GM19351 (cell line): ENCODE measurements around the gene IL1RAPL2.
"Not testable (repeated sequence)": the region's sequence is repeated elsewhere in the genome, so short reads cannot be mapped to it uniquely, and the experiment has no call there.

ENCODE experiments used
- ATAC-seq: cut with Tn5 transposase; IDR thresholded peaks from one replicate; pipeline ENCODE4 v1.9.1; 2021; ENCODE audit warnings: mild to moderate bottlenecking, moderate library complexity; ENCODE audit not compliant: unreplicated experiment

IL1RAPL2 gene

DNA sequence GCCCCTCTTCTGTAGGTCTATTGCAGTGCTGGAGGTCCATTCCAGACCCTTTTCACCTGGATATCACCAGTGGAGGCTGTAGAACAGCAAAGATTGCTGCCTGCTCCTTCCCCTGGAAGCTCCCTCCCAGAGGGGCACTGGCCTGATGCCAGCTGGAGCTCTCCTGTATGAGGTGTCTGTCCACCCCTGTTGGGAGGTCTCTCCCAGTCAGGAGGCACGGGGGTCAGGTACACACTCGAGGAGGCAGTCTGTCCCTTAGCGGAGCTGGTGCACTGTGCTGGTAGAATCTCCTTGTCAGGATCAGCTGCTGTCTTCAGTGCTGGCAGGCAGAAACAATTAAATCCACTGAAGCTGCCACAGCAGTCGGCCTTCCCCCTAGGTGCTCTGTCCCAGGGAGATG lies 276.6 kb downstream of the IL1RAPL2 start:
- ATAC-seq = no peak

GRCh38 chrX:104852241-104852640 lies 286.2 kb downstream of the IL1RAPL2 start:
- no peak for ATAC-seq

GRCh38 chrX:104854188-104854587 lies 288.2 kb downstream of the IL1RAPL2 start:
- ATAC-seq = peak; percentile 43

DNA sequence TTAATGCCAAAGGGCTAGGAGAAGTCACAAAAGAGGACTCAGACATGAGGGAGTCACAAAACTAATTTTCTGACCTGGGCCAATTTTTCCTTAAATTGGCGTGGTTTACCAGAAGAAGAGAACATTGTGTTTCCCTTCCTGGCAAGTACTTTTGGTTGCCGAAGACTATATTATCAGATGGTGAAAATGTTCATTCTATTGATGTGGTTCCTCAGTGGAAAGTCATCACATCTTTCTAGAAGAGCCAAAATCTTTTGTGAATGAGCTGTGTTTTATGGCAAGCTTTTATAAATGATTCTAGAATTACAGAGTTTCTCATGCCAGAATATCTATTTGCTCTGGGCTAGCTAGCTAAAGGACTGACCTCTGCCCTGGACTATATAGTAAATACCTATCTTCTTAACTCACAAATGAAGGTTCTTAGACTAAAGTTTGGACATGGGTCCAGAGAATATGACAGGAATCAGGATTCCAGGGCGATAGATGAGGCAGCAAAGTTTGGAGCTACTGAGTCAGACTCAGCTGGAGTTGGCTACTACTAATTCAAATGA lies 288.9 kb downstream of the IL1RAPL2 start:
- no peak for ATAC-seq

DNA sequence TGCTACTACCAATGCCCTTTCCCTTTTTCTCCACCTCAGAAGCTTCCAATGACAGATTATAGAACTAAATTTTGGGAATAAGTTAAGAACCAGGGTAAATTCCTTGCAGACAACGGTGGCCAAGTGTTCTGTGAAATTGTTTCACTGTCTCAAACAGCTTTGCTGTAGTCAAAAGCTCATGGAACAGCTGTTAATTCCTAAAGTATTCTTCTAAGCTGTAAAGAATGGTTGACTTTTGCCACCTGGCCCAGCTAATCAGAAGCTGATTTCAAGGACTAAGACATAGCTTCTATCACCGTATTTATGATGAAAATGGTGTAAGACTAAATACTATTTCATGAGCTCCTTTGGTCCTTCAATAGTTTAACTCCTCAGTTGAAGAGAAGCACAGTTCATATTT lies 297.5 kb downstream of the IL1RAPL2 start:
- no peak for ATAC-seq

DNA sequence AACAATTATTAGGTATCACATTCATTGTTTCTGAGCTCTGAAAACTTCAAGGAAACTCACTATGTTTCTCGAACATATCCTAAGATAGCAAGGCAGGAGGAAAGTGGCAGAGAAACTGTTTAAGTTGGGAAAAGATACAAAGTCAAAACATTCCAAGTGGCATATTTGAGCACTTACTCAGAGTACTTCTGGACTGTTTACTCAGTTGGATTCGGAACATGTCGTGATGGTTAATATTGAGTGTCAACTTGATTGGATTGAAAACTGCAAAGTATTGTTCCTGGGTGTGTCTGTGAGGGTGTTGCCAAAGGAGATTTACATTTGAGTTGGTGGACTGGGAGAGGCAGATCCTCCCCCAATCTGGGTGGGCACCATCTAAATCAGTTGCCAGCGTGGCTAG lies 298.3 kb downstream of the IL1RAPL2 start:
- ATAC-seq = no peak

DNA sequence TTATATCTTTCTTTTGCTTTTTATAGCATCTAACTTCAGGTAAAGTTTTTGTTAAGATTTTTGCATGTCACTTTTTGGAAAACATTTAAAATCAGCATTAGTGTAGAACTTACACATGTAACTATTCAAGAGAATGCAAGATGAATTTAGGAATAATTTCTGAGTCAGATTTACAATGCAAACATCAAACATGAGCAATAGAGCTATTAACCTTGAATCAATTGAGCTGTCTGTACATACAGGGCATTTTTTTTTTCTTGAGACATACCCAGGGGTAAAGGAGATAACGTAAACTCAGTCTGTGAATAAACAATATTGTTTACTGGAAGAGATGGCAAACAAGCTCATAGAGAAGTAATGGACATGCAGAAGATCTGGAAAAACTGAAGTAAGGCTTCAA lies 311.5 kb downstream of the IL1RAPL2 start:
- ATAC-seq = no peak

DNA sequence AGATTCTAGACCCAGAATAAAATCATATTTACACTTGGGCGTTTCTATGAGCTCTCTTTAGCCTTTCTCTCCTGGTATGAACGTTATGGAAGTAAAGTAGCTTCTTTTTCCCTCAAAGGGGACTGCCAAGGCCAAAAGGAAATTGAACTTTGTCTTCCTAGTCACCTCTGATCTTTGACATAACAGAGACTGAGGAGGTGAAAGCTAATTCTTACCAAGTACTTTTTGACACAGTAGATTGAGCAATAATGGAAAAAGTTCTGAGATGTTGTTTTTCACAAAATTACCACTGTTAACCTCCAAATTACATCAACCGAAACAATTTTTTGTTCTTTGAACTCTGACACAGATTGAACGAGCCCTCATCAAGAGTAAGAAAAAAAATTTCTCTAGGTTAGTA lies 336.1 kb downstream of the IL1RAPL2 start:
- ATAC-seq = no peak

DNA sequence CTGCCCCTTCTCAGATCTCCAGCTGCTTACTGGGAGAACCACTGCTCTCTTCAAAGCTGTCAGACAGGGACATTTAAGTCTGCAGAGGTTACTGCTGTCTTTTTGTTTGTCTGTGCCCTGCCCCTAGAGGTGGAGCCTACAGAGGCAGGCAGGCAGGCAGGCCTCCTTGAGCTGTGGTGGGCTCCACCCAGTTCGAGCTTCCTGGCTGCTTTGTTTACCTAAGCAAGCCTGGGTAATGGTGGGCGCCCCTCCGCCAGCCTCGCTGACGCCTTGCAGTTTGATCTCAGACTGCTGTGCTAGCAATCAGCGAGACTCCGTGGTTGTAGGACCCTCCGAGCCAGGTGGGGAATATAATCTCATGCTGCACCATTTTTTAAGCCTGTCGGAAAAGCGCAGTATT lies 343.7 kb downstream of the IL1RAPL2 start:
- not testable (repeated sequence) for ATAC-seq

DNA sequence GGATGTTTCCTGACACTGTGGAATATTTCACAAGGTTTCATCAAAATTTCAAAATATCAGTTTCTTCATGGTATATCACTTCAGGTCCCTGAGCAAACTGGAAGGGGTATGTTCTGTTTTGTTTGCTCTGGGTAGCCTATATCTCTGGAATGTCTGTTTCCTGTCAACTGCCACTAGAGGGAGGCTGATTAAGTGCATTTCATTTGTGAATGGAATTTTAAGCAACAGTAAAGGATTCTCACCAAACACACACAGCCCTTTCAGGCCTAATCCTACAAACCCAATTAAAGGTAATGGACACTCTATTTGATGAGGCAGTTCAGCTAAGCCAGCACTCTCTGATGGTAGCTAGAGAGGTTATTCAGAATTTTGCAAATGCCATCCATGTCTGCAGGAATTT lies 347.3 kb downstream of the IL1RAPL2 start:
- ATAC-seq = no peak

DNA sequence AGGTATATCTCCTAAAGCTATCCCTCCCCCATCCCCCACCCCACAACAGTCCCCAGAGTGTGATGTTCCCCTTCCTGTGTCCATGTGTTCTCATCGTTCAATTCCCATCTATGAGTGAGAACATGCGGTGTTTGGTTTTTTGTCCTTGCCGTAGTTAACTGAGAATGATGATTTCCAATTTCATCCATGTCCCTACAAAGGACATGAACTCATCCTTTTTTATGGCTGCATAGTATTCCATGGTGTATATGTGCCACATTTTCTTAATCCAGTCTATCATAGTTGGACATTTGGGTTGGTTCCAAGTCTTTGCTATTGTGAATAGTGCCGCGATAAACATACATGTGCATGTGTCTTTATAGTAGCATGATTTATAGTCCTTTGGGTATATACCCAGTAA lies 348.7 kb downstream of the IL1RAPL2 start:
- not testable (repeated sequence) for ATAC-seq

- no peak for ATAC-seq
Measured at GRCh38 chrX:104918122-104918521, 352.1 kb downstream of the IL1RAPL2 start.

DNA sequence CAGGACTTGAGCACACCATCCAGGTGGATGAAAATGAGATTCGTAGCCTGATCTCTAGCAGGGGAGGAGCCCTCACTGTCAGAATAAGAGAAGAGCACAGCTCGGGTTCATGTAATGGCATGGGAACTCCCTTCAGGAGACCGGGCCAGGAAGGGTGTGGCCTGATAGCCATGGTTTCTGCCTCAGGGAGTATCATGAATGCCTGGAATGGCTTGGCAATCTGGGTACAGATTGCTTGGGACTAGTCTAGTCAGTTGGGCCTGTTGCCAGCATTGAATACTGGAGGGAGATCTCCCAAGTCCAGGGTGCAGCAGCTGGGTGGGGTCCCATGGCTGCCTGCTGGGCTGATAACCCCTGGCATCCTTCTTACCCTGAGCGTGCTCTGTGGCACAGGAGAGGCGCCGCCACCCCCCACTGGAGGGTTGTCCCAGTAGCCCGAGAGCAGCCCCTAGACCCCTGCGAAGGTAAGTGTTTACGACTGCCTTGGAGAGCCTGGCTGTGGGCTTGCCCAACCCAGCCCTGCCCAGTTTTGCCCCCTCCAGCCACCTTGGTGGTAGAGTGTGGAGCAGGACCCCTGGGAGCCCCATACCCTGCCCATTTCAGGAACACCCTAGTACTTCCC lies 355.7 kb downstream of the IL1RAPL2 start:
- ATAC-seq = no peak

DNA sequence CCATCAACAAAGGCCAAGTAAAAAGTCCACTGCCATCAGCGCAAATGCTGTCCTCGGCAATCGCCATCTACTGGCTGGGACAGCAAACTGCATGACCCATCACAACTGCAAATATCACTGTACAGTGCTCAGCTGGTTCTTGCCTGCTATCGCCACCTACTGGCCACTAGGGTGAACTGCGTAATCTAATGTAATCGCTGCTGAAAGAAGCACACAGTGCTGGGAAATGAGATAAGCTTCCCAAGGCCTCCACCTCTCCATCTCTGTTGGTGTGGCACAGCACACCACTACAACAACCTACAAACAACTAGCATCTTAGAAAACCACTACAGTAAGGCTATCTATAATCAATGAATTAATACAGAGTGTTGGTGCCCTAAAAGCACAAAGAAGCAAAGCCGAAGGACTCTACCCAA lies 356.2 kb downstream of the IL1RAPL2 start:
- peak; percentile 99 for ATAC-seq

GRCh38 chrX:104929324-104929723 lies 363.3 kb downstream of the IL1RAPL2 start:
- no peak for ATAC-seq

GRCh38 chrX:104935581-104935980 lies 369.6 kb downstream of the IL1RAPL2 start:
- no peak for ATAC-seq

DNA sequence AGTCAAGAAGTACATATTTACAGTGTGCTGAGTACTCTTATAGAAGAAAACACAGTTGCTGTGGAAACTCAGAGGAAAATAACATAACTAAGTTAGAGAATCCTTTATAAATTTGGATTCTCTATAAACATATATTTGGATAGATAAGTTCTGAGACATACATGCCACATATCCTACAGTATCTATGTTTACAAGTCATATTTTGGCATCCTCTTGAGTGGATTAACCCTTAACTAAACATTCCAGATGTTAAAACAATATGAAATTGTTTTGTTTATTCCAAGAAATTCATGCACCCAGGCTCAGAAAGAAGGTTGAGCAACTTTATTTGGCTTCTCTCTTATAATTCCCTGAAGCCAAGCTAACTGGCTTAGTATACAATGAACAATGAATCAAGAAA lies 387.3 kb downstream of the IL1RAPL2 start:
- ATAC-seq = no peak

DNA sequence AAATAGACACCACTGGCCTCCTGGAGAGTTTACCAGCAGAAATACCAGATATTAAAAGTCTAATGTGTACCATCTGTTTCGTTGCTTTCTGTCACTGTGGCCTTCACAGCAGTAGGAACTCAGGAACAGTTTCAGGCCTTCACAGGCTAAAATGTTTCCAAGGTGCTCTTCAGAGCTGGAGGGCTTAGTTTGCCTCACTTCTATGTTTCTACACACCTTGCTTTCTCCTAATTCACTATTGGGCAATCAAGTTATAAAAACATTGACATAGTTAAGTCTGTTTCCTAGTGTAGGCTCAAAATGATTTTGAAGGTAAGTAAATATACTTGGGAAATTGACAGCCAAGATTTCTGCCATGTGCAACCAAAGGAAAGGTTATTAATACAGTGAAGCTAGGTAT lies 395.9 kb downstream of the IL1RAPL2 start:
- ATAC-seq = no peak

- ATAC-seq = no peak
Measured at GRCh38 chrX:104968241-104968640, 402.2 kb downstream of the IL1RAPL2 start.

DNA sequence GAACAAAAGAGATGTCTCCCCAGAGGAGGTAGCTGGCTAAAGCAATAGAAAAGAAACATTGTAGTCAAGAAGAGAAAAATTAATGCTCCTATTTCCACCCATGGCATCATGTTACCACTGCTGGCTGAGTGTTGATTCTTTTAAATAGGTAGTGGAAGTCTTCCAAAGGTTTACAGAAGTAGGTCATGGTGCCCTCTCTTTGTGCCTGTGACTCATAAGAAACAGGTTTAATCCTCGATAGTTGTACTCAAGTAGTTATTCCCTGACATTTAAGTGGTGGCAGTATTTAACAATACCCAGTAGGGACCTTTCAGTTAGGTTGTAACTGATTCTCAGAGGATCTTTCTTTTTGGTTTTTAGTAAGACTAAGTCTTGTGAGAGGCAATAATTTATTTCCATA lies 406.7 kb downstream of the IL1RAPL2 start:
- no peak for ATAC-seq

DNA sequence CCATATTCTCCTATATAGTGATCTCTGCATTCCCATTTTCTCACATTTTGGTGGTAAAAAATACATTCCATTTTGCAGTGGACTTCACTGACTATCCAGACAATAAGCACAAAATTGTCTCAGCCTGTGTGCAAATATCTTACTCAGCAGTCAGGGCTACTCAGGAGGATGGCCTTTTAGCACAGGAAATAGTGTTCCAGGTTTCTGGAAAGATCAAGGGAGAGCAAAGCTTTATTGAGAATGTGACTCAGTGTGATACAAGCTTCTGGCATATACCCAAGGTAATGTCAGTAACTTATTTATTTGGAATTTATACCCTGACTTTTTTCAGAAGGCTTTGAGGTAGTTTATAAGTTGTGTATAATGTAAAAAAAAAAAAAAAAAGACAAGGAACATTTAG lies 421.1 kb downstream of the IL1RAPL2 start:
- no peak for ATAC-seq

GRCh38 chrX:104988038-104988437 lies 422.0 kb downstream of the IL1RAPL2 start:
- ATAC-seq = no peak

DNA sequence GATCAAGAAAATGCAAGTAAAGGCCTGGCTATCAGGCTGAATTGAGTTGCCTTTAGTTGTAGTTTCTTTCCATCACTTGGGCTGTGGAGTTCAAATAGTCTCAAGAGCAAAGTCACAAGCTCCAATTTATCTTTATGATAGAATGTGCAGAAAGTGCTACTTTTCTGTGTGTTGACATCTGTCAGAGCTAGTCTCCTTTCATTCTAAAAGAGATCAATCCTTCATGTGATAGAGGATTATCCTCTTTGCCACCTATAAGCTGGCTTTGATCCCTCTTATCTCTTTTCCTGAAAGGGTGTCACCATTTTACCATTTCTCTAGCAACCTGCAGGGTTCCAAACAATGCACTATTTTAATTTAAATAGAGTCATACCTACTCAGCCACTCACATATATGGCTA lies 429.5 kb downstream of the IL1RAPL2 start:
- ATAC-seq = no peak
